Neural cell (in vitro differentiated cells): ENCODE data around the gene SERPINB10.
"Not testable (repeated sequence)": the region's sequence is repeated elsewhere in the genome, so short reads cannot be mapped to it uniquely, and the experiment has no call there.

Experiments used
- CTCF ChIP-seq: fragments of 450-650 bp; IDR thresholded peaks from 2 replicates; pipeline ENCODE4 v1.5.1; 2014; ENCODE audit warnings: antibody characterized with exemption, mild to moderate bottlenecking, moderate library complexity; ENCODE audit not compliant: poor library complexity, severe bottlenecking
- EP300 ChIP-seq: fragments of 450-650 bp; conservative IDR thresholded peaks from 2 replicates; pipeline ENCODE4 v1.6.1; 2014; ENCODE audit warnings: antibody characterized with exemption, mild to moderate bottlenecking, moderate library complexity; ENCODE audit not compliant: poor library complexity, severe bottlenecking
- EZH2 ChIP-seq: fragments of 200-600, 300-800 bp; shearing (Covaris generic), sonication (generic); IDR thresholded peaks from 2 replicates; pipeline ENCODE4 v1.6.1; 2014; ENCODE audit warnings: antibody characterized with exemption, low read length, borderline replicate concordance, mild to moderate bottlenecking; ENCODE audit not compliant: insufficient read depth, poor library complexity, severe bottlenecking
- MXI1 ChIP-seq: fragments of 450-650 bp; conservative IDR thresholded peaks from 2 replicates; pipeline ENCODE4 v1.6.1; 2014; ENCODE audit warnings: antibody characterized with exemption, mild to moderate bottlenecking; ENCODE audit not compliant: poor library complexity, severe bottlenecking
- POLR2AphosphoS5 ChIP-seq: IDR thresholded peaks from 2 replicates; pipeline ENCODE4 v1.6.1; 2012
- RAD21 ChIP-seq: fragments of 450-650 bp; conservative IDR thresholded peaks from 2 replicates; pipeline ENCODE4 v1.6.1; 2014; ENCODE audit warnings: antibody characterized with exemption, mild to moderate bottlenecking, moderate library complexity
- REST ChIP-seq: IDR thresholded peaks from 2 replicates; pipeline ENCODE4 v1.6.1; 2012; ENCODE audit warnings: borderline replicate concordance
- TAF1 ChIP-seq: IDR thresholded peaks from 2 replicates; pipeline ENCODE4 v1.6.1; 2012; ENCODE audit warnings: low read depth

- TF ChIP-seq CTCF, EP300, RAD21, MXI1, POLR2AphosphoS5, REST, EZH2, TAF1: not testable (repeated sequence)
Observed at GRCh38 chr18:63940543-63941050, 32.8 kb downstream of the SERPINB10 start.
